Right lobe of liver (tissue), 4 donors: Measurements from ENCODE around the gene GRAP2.

Experiments
- CTCF ChIP-seq, 4 donors: fragments of 200-600 bp in 3 of 4; fragments of 450-650 bp in 1 of 4; IDR thresholded peaks; one replicate each; pipeline versions ENCODE4 v1.5.1 to v1.8.0; 2016 to 2022; ENCODE audit warnings: antibody characterized with exemption in 4 of 4, mild to moderate bottlenecking in 2 of 4
- POLR2A ChIP-seq: fragments of 450-650 bp; IDR thresholded peaks from one replicate; pipeline ENCODE4 v1.6.1; 2017; ENCODE audit warnings: antibody characterized with exemption, mild to moderate bottlenecking
- donor health status: DM: no; HTN: no; CAD: no.
- donor health status: DM: no; HTN: no; CAD: no.
- donor health status: DM: no; HTN: yes; CAD: no.

- TF ChIP-seq CTCF (IDR thresholded peaks at IDR 0.05) (no peak), POLR2A (no peak)
Measured at GRCh38 chr22:39852799-39853198, 48.1 kb upstream of the GRAP2 start.
